Inferior parietal cortex (tissue), 1 donor: Measurements from ENCODE around the gene SEPTIN1.
A peak's percentile ranks its signal among the peaks of the same experiment; 100 is the strongest.
"Not testable (repeated sequence)": the region's sequence is repeated elsewhere in the genome, so short reads cannot be mapped to it uniquely, and the experiment has no call there.

Source experiments
- DNase-seq: peaks from one replicate; pipeline ENCODE4 v3.0.0-alpha.2; 2016; ENCODE audit errors: extremely low spot score

Gene SEPTIN1

DNA sequence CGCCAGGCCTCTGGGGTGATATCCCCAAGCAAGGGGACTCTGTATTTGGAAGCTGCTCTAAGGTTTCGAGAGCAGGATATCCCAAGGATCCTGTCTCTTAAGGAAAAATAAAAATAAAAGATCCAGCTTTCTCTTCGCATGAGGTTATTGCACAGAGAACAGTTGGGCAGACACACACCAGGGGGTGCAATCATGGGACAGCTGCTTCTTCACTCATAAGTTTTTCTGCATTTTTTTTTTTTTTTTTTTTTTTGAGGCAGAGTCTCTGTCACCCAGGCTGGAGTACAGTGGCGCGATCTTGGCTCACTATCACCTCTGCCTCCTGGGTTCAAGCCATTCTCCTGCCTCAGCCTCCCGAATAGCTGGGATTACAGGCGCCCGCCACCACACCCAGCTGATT lies 40.4 kb downstream of the SEPTIN1 start:
- DNase-seq, result not testable (repeated sequence)

DNA sequence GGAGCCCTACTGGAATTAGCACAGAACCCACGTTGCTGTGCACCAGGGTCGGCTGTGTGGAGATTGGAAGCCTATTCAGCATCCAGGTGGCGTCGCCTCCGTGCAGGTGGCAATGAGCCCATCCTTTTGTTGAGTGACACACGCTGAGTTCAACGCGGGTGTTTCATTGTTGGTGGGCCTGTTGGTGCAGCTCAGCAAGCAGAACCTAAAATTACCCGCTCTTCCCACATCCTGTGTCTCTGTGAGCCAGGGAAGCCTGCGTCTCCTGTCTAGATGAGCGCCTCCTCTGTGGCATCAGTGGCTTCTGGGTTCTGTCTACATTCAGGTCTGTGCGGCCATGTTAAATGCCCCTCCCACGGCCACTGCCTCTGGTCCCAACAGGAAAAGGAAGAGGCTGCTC lies 41.7 kb downstream of the SEPTIN1 start:
- DNase-seq, result no peak

DNA sequence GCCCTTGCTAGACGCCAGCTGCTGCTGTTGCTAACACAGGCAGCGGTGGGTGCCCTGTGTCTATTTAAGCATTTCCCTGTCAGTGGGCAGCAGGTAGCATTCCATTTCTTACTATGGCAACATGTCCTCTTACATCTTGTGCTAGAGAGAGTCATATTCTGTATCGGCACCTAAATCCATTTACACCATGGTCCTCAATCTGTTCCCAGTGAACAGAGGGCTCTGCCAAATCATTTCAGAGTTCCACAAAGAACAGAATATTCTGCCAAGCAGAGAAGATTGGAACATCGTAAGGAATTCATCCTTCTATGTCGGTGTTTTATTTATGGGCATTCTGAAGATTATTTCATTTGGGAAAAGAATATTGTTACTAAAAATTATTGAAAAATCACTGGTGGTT lies 43.6 kb downstream of the SEPTIN1 start:
- DNase-seq, result peak; percentile 47

DNA sequence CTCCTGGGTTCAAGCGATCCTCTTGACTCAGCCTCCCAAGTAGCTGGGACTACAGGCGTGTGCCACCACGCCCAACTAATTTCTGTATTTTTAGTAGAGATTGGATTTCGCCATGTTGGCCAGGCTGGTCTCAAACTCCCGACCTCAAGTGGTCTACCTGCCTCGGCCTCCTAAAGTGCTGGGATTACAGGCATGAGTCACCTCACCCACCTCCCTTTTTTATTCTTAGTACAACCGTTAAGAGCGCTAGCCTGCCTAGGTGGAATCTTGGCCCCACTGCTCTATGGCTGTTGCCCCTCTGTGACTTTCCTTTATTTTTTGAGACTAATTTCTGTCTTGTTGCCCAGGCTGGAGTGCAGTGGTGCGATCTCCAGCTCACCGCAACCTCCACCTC lies 44.4 kb downstream of the SEPTIN1 start:
- not testable (repeated sequence) for DNase-seq

DNA sequence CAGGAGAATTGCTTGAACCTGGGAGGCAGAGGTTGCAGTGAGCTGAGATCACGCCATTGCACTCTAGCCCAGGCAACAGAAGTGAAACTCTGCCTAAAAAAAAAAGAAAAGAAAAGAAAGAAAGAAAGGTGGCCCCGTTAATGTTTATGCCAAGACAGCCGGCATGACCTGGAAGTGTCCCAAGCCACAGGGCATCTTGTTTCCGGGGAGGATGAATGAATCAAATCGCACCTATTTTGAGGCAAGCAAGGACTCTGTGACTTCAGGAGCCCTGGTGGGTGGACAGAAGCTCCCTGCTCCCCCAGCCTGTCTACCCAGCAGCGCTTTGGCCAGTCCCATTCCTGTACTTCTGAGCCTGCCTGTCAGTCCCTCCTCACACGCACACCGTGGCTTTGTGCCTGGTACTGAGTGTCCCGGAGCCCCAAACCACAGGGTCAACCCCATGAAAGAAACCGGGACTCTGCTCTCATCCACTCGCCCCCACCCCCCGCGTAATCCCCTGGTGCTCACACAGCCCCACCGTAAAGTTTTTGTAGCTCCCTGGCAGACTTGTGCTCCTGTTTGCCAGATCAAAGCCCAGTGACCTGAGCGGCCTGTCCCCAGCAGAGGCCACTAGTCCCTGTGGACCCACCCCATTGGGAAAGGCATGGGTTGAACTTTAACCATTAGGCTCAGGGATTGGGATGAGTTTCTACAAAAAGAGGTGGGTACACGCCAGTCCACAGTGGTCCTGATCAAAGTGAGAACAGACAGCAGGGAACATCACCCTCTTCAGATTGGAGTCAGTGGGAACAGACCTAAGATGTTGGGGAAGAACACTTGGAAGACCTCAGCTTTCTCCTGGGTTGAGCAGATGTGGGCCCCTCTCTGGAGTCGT lies 46.5 kb downstream of the SEPTIN1 start:
- DNase-seq, result no peak

DNA sequence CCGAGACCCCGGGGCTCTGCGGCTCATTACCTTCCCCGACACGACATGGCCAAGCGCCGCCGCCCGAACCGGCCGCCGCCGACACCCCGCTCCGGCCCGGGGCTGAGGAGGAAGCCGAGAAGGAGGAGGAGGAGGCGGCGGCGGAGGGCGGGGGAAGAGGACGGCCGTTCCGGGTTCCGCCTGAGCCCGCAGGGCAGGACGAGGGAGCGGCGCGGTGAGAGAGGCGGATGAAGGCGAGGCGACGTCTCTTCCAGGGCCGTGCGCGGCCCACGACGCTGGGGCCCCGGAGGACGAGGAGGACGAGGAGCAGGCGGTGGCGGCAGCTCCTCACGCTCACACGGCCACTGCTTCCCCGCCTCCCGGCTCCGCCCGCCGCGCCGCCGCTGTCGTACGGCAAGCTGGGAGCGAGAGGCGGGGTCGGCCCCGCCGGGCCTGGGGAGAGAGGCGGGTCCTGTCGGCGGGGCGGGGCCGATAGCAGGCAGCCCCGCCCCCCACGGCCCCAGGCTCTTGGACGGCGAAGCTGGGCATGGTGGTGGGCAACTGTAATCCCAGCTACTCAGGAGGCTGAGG lies 47.2 kb downstream of the SEPTIN1 start:
- DNase-seq, result peak; percentile 60

DNA sequence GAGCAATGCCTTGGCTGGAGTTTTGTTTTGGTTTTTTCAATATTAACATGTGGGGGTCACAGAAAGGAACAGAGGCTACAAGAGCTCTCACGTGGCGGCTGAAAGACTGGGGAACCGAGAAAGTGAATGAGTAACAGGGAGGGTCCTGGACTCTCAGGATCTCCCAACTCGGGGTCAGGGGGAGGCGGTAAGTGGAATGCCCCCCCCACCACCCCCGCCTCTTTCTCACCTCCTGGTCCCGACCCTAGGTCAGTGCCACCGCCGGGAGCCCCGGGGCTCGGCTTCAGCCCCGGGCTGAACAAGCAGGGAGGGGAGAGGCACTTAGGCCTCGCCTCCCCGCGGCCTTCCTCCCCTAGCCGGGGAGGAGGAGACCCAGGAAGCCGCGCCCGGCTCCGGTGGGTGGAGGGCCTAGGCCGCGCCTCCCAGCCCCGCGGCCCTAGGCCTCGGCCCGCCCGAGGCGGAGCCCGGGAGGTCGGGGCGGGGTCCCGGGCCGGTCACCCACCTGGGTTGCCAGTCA lies 47.8 kb downstream of the SEPTIN1 start:
- peak; percentile 30 for DNase-seq
